Neutrophil (primary cell): ENCODE results near the gene GSTA2.
"Not testable (repeated sequence)": the region's sequence is repeated elsewhere in the genome, so short reads cannot be mapped to it uniquely, and the experiment has no call there.

Experiments used
- H3K27ac ChIP-seq: fragments of 200-600 bp; sonication (generic); 2 replicates; pipeline ENCODE4 v1.5.1; 2016; ENCODE audit warnings: mild to moderate bottlenecking, moderate library complexity
- H3K27me3 ChIP-seq: fragments of 200-600 bp; sonication (generic); 2 replicates; pipeline ENCODE4 v1.6.0; 2016; ENCODE audit warnings: mild to moderate bottlenecking
- H3K36me3 ChIP-seq: fragments of 200-600 bp; sonication (generic); 2 replicates; pipeline ENCODE4 v1.5.1; 2017
- H3K4me1 ChIP-seq, 2 experiments: fragments of 200-600 bp in 1 of 2; sonication (generic) in 1 of 2; 1 replicate in 1 of 2; 2 replicates in 1 of 2; pipeline versions ENCODE4 v1.5.1 to v1.6.1; 2013 to 2016; ENCODE audit warnings: low read depth in 1 of 2, low read length in 1 of 2, mild to moderate bottlenecking in 1 of 2, moderate library complexity in 1 of 2; ENCODE audit not compliant: control insufficient read depth in 1 of 2, insufficient read depth in 1 of 2
- H3K4me3 ChIP-seq, 2 experiments: fragments of 200-600 bp in 1 of 2; sonication (generic) in 1 of 2; 1 replicate in 1 of 2; 2 replicates in 1 of 2; pipeline ENCODE4 v1.5.1; 2013 to 2016; ENCODE audit warnings: low read depth in 1 of 2, low read length in 1 of 2, mild to moderate bottlenecking in 1 of 2, moderate library complexity in 1 of 2
- H3K9me3 ChIP-seq: fragments of 200-600 bp; sonication (generic); 2 replicates; pipeline ENCODE4 v1.5.1; 2016
- CTCF ChIP-seq: fragments of 200-600 bp; sonication (generic); IDR thresholded peaks from 2 replicates; pipeline ENCODE4 v1.5.1; 2016; ENCODE audit warnings: antibody characterized with exemption

Gene GSTA2

GRCh38 chr6:52706001-52706400 is 57.3 kb downstream of the GSTA2 start:
- Histone ChIP-seq H3K27ac (no peak overlapping the region), H3K36me3 (no peaks in the 10 kb centered on the region), H3K27me3 (peaks cover 7% of the 10 kb centered on the region), H3K9me3 (peaks cover 6% of the 10 kb centered on the region), H3K4me1 (no peaks in the 10 kb centered on the region), H3K4me3 (no peak overlapping the region)
- no peak for TF ChIP-seq CTCF

GRCh38 chr6:52704781-52705502 is 58.3 kb downstream of the GSTA2 start:
- not testable (repeated sequence) for H3K9me3 ChIP-seq, H3K4me3 ChIP-seq, H3K27ac ChIP-seq, H3K4me1 ChIP-seq, H3K36me3 ChIP-seq
- H3K27me3 ChIP-seq, result peaks cover 12% of the 10 kb centered on the region

GRCh38 chr6:52704060-52704459 is 59.2 kb downstream of the GSTA2 start:
- no peaks in the 10 kb centered on the region for H3K36me3 ChIP-seq
- H3K4me1 ChIP-seq, result no peaks in the 10 kb centered on the region
- H3K27ac ChIP-seq, result no peak overlapping the region
- peaks cover 12% of the 10 kb centered on the region for H3K27me3 ChIP-seq
- no peak for TF ChIP-seq CTCF
- no peak overlapping the region for H3K4me3 ChIP-seq
- H3K9me3 ChIP-seq, result peaks cover 6% of the 10 kb centered on the region
